Heart right ventricle (tissue), 16 donors: Measurements from ENCODE around the gene SETDB1. TPM values are rescaled to one million over a fixed set of nuclear protein-coding genes. Genes with fewer than 3 reads are reported as not detected.
A peak's percentile ranks its signal among the peaks of the same experiment; 100 is the strongest.

ENCODE experiments used
- ATAC-seq, 8 donors: fragments of 200-7000 bp; cut with Tn5 transposase; one replicate each; pipeline ENCODE4 v1.9.1; 2020; ENCODE audit warnings: mild to moderate bottlenecking in 8 of 8, moderate library complexity in 8 of 8, moderate number of reproducible peaks in 1 of 8
- DNase-seq, 2 donors: peaks; one replicate each; pipeline ENCODE4 v3.0.0-alpha.2; 2020
- H3K27ac ChIP-seq, 10 donors: fragments of 200-600 bp; sonication (generic) in 2 of 10; one replicate each; pipeline versions ENCODE4 v1.5.0 to v1.8.0; 2020 to 2022; ENCODE audit warnings: mild to moderate bottlenecking in 3 of 10
- H3K27me3 ChIP-seq, 7 donors: fragments of 200-600 bp; one replicate each; pipeline ENCODE4 v1.8.0; 2021 to 2022; ENCODE audit warnings: mild to moderate bottlenecking in 2 of 7
- H3K36me3 ChIP-seq, 9 donors: fragments of 200-600 bp; sonication (generic) in 1 of 9; one replicate each; pipeline versions ENCODE4 v1.5.0 to v1.8.0; 2020 to 2022; ENCODE audit warnings: mild to moderate bottlenecking in 2 of 9
- H3K4me1 ChIP-seq, 9 donors: fragments of 200-600 bp; sonication (generic) in 1 of 9; one replicate each; pipeline versions ENCODE4 v1.5.0 to v1.8.0; 2020 to 2022; ENCODE audit warnings: mild to moderate bottlenecking in 4 of 9
- H3K4me3 ChIP-seq, 10 donors: fragments of 200-600 bp; sonication (generic) in 2 of 10; one replicate each; pipeline versions ENCODE4 v1.5.0 to v1.8.0; 2020 to 2022; ENCODE audit warnings: mild to moderate bottlenecking in 7 of 10, moderate library complexity in 2 of 10
- H3K9me3 ChIP-seq, 11 donors: fragments of 200-600 bp in 10 of 11; sonication (generic) in 2 of 11; one replicate each; pipeline versions ENCODE4 v1.5.0 to v1.8.0; 2013 to 2022; ENCODE audit warnings: mild to moderate bottlenecking in 2 of 11, control low read depth in 1 of 11, moderate library complexity in 1 of 11
- CTCF ChIP-seq, 9 donors: fragments of 200-600 bp; sonication (generic) in 2 of 9; IDR thresholded peaks; one replicate each; pipeline versions ENCODE4 v1.5.0 to v1.8.0; 2021 to 2022; ENCODE audit warnings: antibody characterized with exemption in 9 of 9, mild to moderate bottlenecking in 5 of 9, moderate library complexity in 1 of 9
- WGBS, 2 donors: extraction: QIAGEN DNeasy Blood & Tissue Kit; methylation state at CpG; one replicate each; pipeline ENCODE4 v1.1.7; 2013; ENCODE audit warnings: inconsistent platforms in 1 of 2; 5-methylcytosine and 5-hydroxymethylcytosine counted together
- intact Hi-C, 10 donors: fragments of 100-400 bp; cut with DNase I; formaldehyde crosslinking; loops; one replicate each; pipeline versions ENCODE4 v1.11.1 to v1.14.2; 2022
- polyA plus RNA-seq, 2 donors: library from polyadenylated mRNA; stranded (reverse); fragments of 200-250 nt; gene quantifications; one replicate each; pipeline ENCODE4 v1.2.3, GENCODE V29; 2013
- total RNA-seq, 10 donors: library from RNA; stranded (reverse); fragmentation: NEBNext Ultra II Directional in 3 of 10; extraction: Animal tissue kit (Norgen Biotek cat#: 25700) in 3 of 10; gene quantifications; one replicate each; pipeline versions ENCODE4 v1.2.1 to v1.2.4, GENCODE V29; 2021 to 2023
- donor health status: Arrhythmogenic right ventricular cardiomyopathy.
- donor health status: ischemic (EF 13 %, LVEDD 7.1; RV severe dilation, severe dysfunction).
- donor health status: healthy with polysubstance abuse.
- donor health status: DM: no; HTN: yes; CAD: no.
- donor health status: DM: no; HTN: no; CAD: no.
- donor health status: ischemic (EF 25% LVEDD 6.9; RV normal size, moderate dysfunction).
- donor health status: ischemic (EF 25% LVEDD 5.7; RV mildly dilated, moderate dysfunction).
- donor health status: healthy.
- donor health status: DM: yes; HTN: yes; CAD: no.
- donor health status: Ischemic cardiomyopathy.
- donor health status: ischemic (EF 35%, LVEDD 5.7; RV mildly dilated, moderate dysfunction).
- donor health status: nonischemic (EF 11% LVEDD 7.7; RV severe dilation, severe dysfunction).
- donor health status: DM: yes; HTN: yes; CAD: no.
- donor health status: PGD.
- donor health status: ischemic (EF 29% LVEDD 5.4; RV normal size, mild dysfunction).
- donor health status: nonischemic (EF 23%, LVEDD 6.1; RV moderate dilation, normal function).

Gene SETDB1
- total and polyA plus RNA-seq, 12 donors, result 9.1 to 23.8 (median 17.6) TPM

GRCh38 chr1:150974580-150975478 lies 48.7 kb downstream of the SETDB1 start, which contains the start of gene CERS2:
Gene CERS2 (minus strand): TSS chr1:150974835. CDS start chr1:150969090, 5,745 bp downstream.
- ATAC-seq, result peak; percentile 25 to 81 (median 60)
- peak within 1 kb of the TSS; percentile 93 to 98 (median 96) for H3K27ac ChIP-seq
- no peak for TF ChIP-seq CTCF (IDR thresholded peaks at IDR 0.05)
- 5 to 8% methylated on average over 54 to 106 of the region's 106 CpGs for WGBS, 2 donors
- no peaks in the 10 kb centered on the region for H3K27me3 ChIP-seq
- no peaks in the 10 kb centered on the region for H3K36me3 ChIP-seq
- peak within 1 kb of the TSS; percentile 75 to 96 (median 93) for H3K4me3 ChIP-seq
- peaks cover 27 to 87% (median 53%) of the 10 kb centered on the region in 9 donors for H3K4me1 ChIP-seq
- H3K9me3 ChIP-seq, result no peaks in the 10 kb centered on the region
- DNase-seq, result peak; percentile 83 to 87
- intact Hi-C loops, result loop anchor here in 4 of 10 donors (5.0 to 10.0 kb wide), 4 partner anchors 48 to 350 kb away; partner anchors contain the start of genes ARNT (in 3 of the 4), SETDB1 (in 3 of the 4) and ENSA (in 1 of the 4)

- Histone ChIP-seq H3K4me1 (peaks cover 20 to 75% (median 39%) of the 10 kb centered on the region in 9 donors), H3K36me3 (no peaks in the 10 kb centered on the region), H3K4me3 (no peak overlapping the region), H3K9me3 (no peaks in the 10 kb centered on the region), H3K27me3 (no peaks in the 10 kb centered on the region), H3K27ac (peak overlapping the region in 5 of 10 donors; percentile 15 to 91 (median 70))
- ATAC-seq (no peak), DNase-seq (no peak)
- intact Hi-C loops, result loop anchor here in 3 of 10 donors (5.0 to 10.0 kb wide), 3 partner anchors 99 to 352 kb away; partner anchors contain the start of genes ARNT (in 3 of the 3) and ENSA (in 1 of the 3)
- TF ChIP-seq CTCF (IDR thresholded peaks at IDR 0.05), result no peak
- WGBS, 2 donors, result 90 to 93% methylated on average over 9 of the region's 9 CpGs
These were observed 50.2 kb downstream of the SETDB1 start for GRCh38 chr1:150976401-150976821.

GRCh38 chr1:150976879-150977694 lies 50.9 kb downstream of the SETDB1 start:
- no peaks in the 10 kb centered on the region for H3K36me3 ChIP-seq
- intact Hi-C loops, result loop anchor here in 3 of 10 donors (5.0 to 10.0 kb wide), 3 partner anchors 100 to 352 kb away; partner anchors contain the start of genes ARNT (in 3 of the 3) and ENSA (in 1 of the 3)
- no peak for TF ChIP-seq CTCF (IDR thresholded peaks at IDR 0.05)
- H3K4me3 ChIP-seq, result peak overlapping the region in 3 of 10 donors; percentile 5 to 29 (median 14)
- peak overlapping the region in 9 of 10 donors; percentile 61 to 91 (median 70) for H3K27ac ChIP-seq
- 60 to 70% methylated on average over 11 of the region's 11 CpGs for WGBS, 2 donors
- no peaks in the 10 kb centered on the region for H3K27me3 ChIP-seq
- DNase-seq (peak; percentile 79 to 80), ATAC-seq (peak; percentile 48 to 74 (median 54))
- H3K4me1 ChIP-seq, result peaks cover 15 to 69% (median 32%) of the 10 kb centered on the region in 9 donors
- H3K9me3 ChIP-seq, result no peaks in the 10 kb centered on the region
